Posterior vena cava (tissue), 2 donors: ENCODE measurements around the gene LEAP2. TPM values are rescaled to one million over a fixed set of nuclear protein-coding genes. Genes with fewer than 3 reads are reported as not detected.

Experiments
- DNase-seq: peaks from one replicate; pipeline ENCODE4 v3.0.0-alpha.2; 2020; ENCODE audit warnings: low spot score
- intact Hi-C, 2 donors: fragments of 100-400 bp; cut with DNase I; formaldehyde crosslinking; loops; one replicate each; pipeline versions ENCODE4 v1.14.1 to v1.14.2; 2022 to 2023
- total RNA-seq, 2 donors: library from RNA; stranded (reverse); fragmentation: NEBNext Ultra II Directional; extraction: Animal tissue kit (Norgen Biotek cat#: 25700); gene quantifications; one replicate each; pipeline ENCODE4 v1.2.1, GENCODE V29; 2021
- donor health status: DM: yes; HTN: yes; CAD: no.
- donor health status: DM: yes; HTN: yes; CAD: no.

LEAP2 gene
- total RNA-seq, 2 donors from 2014 or later, result 0.48 to 0.69 TPM

GRCh38 chr5:132871459-132872284 is 1.8 kb upstream of the LEAP2 start:
- no peak for DNase-seq
- intact Hi-C loops, result no loop called here

- intact Hi-C loops, result no loop called here
- DNase-seq, result no peak
These were observed 715 bp upstream of the LEAP2 start for GRCh38 chr5:132872788-132873118.

- intact Hi-C loops, result no loop called here
These were observed 433 bp downstream of the LEAP2 start for GRCh38 chr5:132873930-132874271.

GRCh38 chr5:132876020-132876759 is 2.7 kb downstream of the LEAP2 start:
- no peak for DNase-seq
- intact Hi-C loops, result loop anchor here in 1 of 2 donors (5.0 kb wide), 1 partner anchor 1171 kb away; no protein-coding TSS in a partner anchor

More at GRCh38 chr5:132873930-132874271, 433 bp downstream of the LEAP2 start:
- DNase-seq, result no peak

- DNase-seq, result no peak
- intact Hi-C loops, result loop anchor here in 1 of 2 donors (5.0 kb wide), 1 partner anchor 1170 kb away; no protein-coding TSS in a partner anchor
These were observed 4.0 kb downstream of the LEAP2 start for GRCh38 chr5:132877466-132877865.

GRCh38 chr5:132877938-132878337 is 4.5 kb downstream of the LEAP2 start:
- no peak for DNase-seq
- intact Hi-C loops, result loop anchor here in 1 of 2 donors (5.0 kb wide), 1 partner anchor 1169 kb away; no protein-coding TSS in a partner anchor

GRCh38 chr5:132883261-132883834 is 9.9 kb downstream of the LEAP2 start:
- no peak for DNase-seq
- intact Hi-C loops, result no loop called here

- DNase-seq, result no peak
- intact Hi-C loops, result no loop called here
These were observed 11.1 kb downstream of the LEAP2 start for GRCh38 chr5:132884548-132884947.

- no peak for DNase-seq
- intact Hi-C loops, result no loop called here
These were observed 12.8 kb downstream of the LEAP2 start for GRCh38 chr5:132886064-132886823.

- intact Hi-C loops, result no loop called here
- no peak for DNase-seq
These were observed 13.8 kb downstream of the LEAP2 start for GRCh38 chr5:132887283-132887682.

- intact Hi-C loops, result no loop called here
- no peak for DNase-seq
These were observed 16.0 kb downstream of the LEAP2 start for GRCh38 chr5:132889501-132889900.

GRCh38 chr5:132890817-132891216 is 17.3 kb downstream of the LEAP2 start:
- intact Hi-C loops, result loop anchor here in 1 of 2 donors (5.0 kb wide), 1 partner anchor 169 kb away; no protein-coding TSS in a partner anchor
- no peak for DNase-seq

GRCh38 chr5:132895719-132896305 is 22.3 kb downstream of the LEAP2 start:
- no peak for DNase-seq
- intact Hi-C loops, result no loop called here

GRCh38 chr5:132896685-132897084 is 23.2 kb downstream of the LEAP2 start:
- DNase-seq, result no peak

GRCh38 chr5:132898094-132898493 is 24.6 kb downstream of the LEAP2 start:
- intact Hi-C loops, result no loop called here
- no peak for DNase-seq

More at GRCh38 chr5:132896685-132897084, 23.2 kb downstream of the LEAP2 start:
- intact Hi-C loops, result no loop called here

- intact Hi-C loops, result no loop called here
- no peak for DNase-seq
These were observed 27.6 kb downstream of the LEAP2 start for GRCh38 chr5:132901036-132901435.

GRCh38 chr5:132901730-132902129 is 28.3 kb downstream of the LEAP2 start:
- intact Hi-C loops, result no loop called here
- no peak for DNase-seq

GRCh38 chr5:132905938-132906337 is 32.5 kb downstream of the LEAP2 start:
- intact Hi-C loops, result no loop called here
- DNase-seq, result no peak

- intact Hi-C loops, result no loop called here
- DNase-seq, result no peak
These were observed 33.7 kb downstream of the LEAP2 start for GRCh38 chr5:132907161-132907560.
